HepG2 (cell line): ENCODE data around the gene RBMS2. TPM values are rescaled to one million over a fixed set of nuclear protein-coding genes. Genes with fewer than 3 reads are reported as not detected.

ENCODE experiments used
- ATAC-seq: fragments of 200-7000 bp; cut with Tn5 transposase; 3 replicates; pipeline ENCODE4 v1.9.1; 2020; ENCODE audit warnings: mild to moderate bottlenecking, moderate library complexity
- BruUV-seq: library from RNA; stranded (reverse); fragments of 400-500 nt; replicated peaks from 2 replicates; lab custom pipeline; 2021; lab: Mats Ljungman, UMichigan
- CTCF ChIA-PET: fragments of 300-600 bp; formaldehyde crosslinking; extraction: SDS; loops from one replicate; lab custom pipeline; 2021; ENCODE audit warnings: low total read pairs, inconsistent platforms, low intra/inter-chr PET ratio; lab: Yijun Ruan, JAX
- POLR2A ChIA-PET: fragments of 350-600 bp; sonication (Branson Sonifier 250); formaldehyde crosslinking; loops from one replicate; lab custom pipeline; 2020; ENCODE audit warnings: antibody characterized with exemption, inconsistent platforms; lab: Yijun Ruan, JAX
- DNase-seq: peaks from one replicate; pipeline ENCODE4 v3.0.0-alpha.2; 2015; ENCODE audit warnings: low spot score
- FAIRE-seq: peaks from 3 replicates; lab custom pipeline; 2011; peaks lifted over from hg19 to GRCh38; lab: Jason Lieb, UNC
- H2AFZ ChIP-seq: one replicate; pipeline ENCODE4 v1.6.1; 2011; ENCODE audit warnings: low read length, inconsistent platforms
- H3K27ac ChIP-seq: fragments of 300-600 bp; 3 replicates; pipeline ENCODE4 v1.8.0; 2011; ENCODE audit warnings: mixed run types, mild to moderate bottlenecking, mixed read lengths, low read length, inconsistent platforms; ENCODE audit not compliant: insufficient read depth; ENCODE audit errors: extremely low read length
- H3K27me3 ChIP-seq, 2 experiments: fragments of 200-600 bp in 1 of 2; 2 replicates in 1 of 2; 3 replicates in 1 of 2; pipeline versions ENCODE4 v1.6.0 to v1.8.0; 2011; ENCODE audit warnings: low read length in 2 of 2, mild to moderate bottlenecking in 2 of 2, moderate library complexity in 2 of 2, inconsistent platforms in 1 of 2; ENCODE audit not compliant: insufficient read depth in 2 of 2, control insufficient read depth in 1 of 2
- H3K36me3 ChIP-seq, 2 experiments: fragments of 200-600 bp in 1 of 2; replicated peaks in 1 of 2; 2 replicates in 1 of 2; 3 replicates in 1 of 2; pipeline versions ENCODE4 v1.5.1 to v1.8.0; 2011; ENCODE audit warnings: low read length in 2 of 2, inconsistent platforms in 1 of 2; ENCODE audit not compliant: insufficient read depth in 2 of 2, control insufficient read depth in 1 of 2
- H3K4me1 ChIP-seq: 2 replicates; pipeline ENCODE4 v1.5.1; 2012; ENCODE audit warnings: low read length, inconsistent platforms; ENCODE audit not compliant: insufficient read depth
- H3K4me2 ChIP-seq: 2 replicates; pipeline ENCODE4 v1.6.0; 2011; ENCODE audit warnings: low read depth, low read length, inconsistent platforms
- H3K4me3 ChIP-seq, 3 experiments: fragments of 200-600 bp in 1 of 3; sonication (generic), shearing (Covaris generic) in 1 of 3; replicated peaks in 1 of 3; 2 replicates each; pipeline ENCODE4 v1.5.1; 2011 to 2016; ENCODE audit warnings: low read length in 3 of 3, inconsistent platforms in 2 of 3, low read depth in 2 of 3, mild to moderate bottlenecking in 2 of 3, control low read depth in 1 of 3, mixed read lengths in 1 of 3; ENCODE audit not compliant: insufficient read depth in 1 of 3
- H3K79me2 ChIP-seq: one replicate; pipeline ENCODE4 v1.6.1; 2011; ENCODE audit warnings: low read length, inconsistent platforms; ENCODE audit not compliant: insufficient read depth
- H3K9ac ChIP-seq: 2 replicates; pipeline ENCODE4 v1.6.0; 2011; ENCODE audit warnings: mild to moderate bottlenecking, low read depth, low read length, inconsistent platforms; ENCODE audit not compliant: insufficient read depth
- H3K9me3 ChIP-seq: 2 replicates; pipeline ENCODE4 v1.5.1; 2012; ENCODE audit warnings: mild to moderate bottlenecking, low read length
- H4K20me1 ChIP-seq: 2 replicates; pipeline ENCODE4 v1.6.0; 2011; ENCODE audit warnings: inconsistent platforms, mild to moderate bottlenecking, low read length, moderate library complexity; ENCODE audit not compliant: insufficient read depth
- FOXA1 ChIP-seq, 2 experiments: fragments of 450-650 bp in 1 of 2; sonication (generic) in 1 of 2; formaldehyde crosslinking in 1 of 2; IDR thresholded peaks; 2 replicates each; pipeline versions ENCODE4 v1.4.0 to v1.6.1; 2016 to 2020; ENCODE audit warnings: missing genetic modification reagents in 1 of 2
- GATAD1 ChIP-seq: IDR thresholded peaks from 2 replicates; pipeline ENCODE4 v1.6.1; 2016; ENCODE audit warnings: missing genetic modification reagents, missing compliant biosample characterization
- HCFC1 ChIP-seq: fragments of 150-350 bp; IDR thresholded peaks from 2 replicates; pipeline ENCODE4 v1.6.1; 2014; ENCODE audit warnings: low read depth, low read length
- HINFP ChIP-seq: sonication (generic); formaldehyde crosslinking; IDR thresholded peaks from 2 replicates; pipeline ENCODE4 v1.4.0; 2020; ENCODE audit warnings: low read depth, mild to moderate bottlenecking, missing genetic modification reagents
- NR2F2 ChIP-seq: IDR thresholded peaks from 2 replicates; pipeline ENCODE4 v1.6.1; 2012; ENCODE audit warnings: low read depth, inconsistent platforms, borderline replicate concordance
- RAD21 ChIP-seq: fragments of 450-650 bp; formaldehyde crosslinking; IDR thresholded peaks from 2 replicates; pipeline ENCODE4 v1.5.0; 2020; ENCODE audit warnings: mild to moderate bottlenecking
- RBM22 ChIP-seq: fragments of 200-400 bp; formaldehyde crosslinking; optimal IDR thresholded peaks from 2 replicates; pipeline ENCODE3; 2017; ENCODE audit warnings: mild to moderate bottlenecking, low read length, moderate library complexity
- RNF2 ChIP-seq: fragments of 450-650 bp; conservative IDR thresholded peaks from 2 replicates; pipeline ENCODE4 v1.6.1; 2016; ENCODE audit warnings: low read depth
- SNAI1 ChIP-seq: sonication (generic); formaldehyde crosslinking; IDR thresholded peaks from 2 replicates; pipeline ENCODE4 v1.5.0; 2020; ENCODE audit warnings: mild to moderate bottlenecking, missing genetic modification reagents, borderline replicate concordance
- SYNCRIP ChIP-seq: fragments of 200-400 bp; formaldehyde crosslinking; IDR thresholded peaks from 2 replicates; pipeline ENCODE4 v1.6.1; 2018; ENCODE audit warnings: mild to moderate bottlenecking, low read depth, low read length; ENCODE audit not compliant: insufficient read depth
- ZHX1 ChIP-seq: sonication (generic); formaldehyde crosslinking; IDR thresholded peaks from 2 replicates; pipeline ENCODE4 v1.8.1; 2022; ENCODE audit warnings: low read depth, mild to moderate bottlenecking, missing genetic modification reagents
- ZKSCAN1 ChIP-seq: fragments of 150-350 bp; IDR thresholded peaks from 2 replicates; pipeline ENCODE4 v1.6.1; 2014; ENCODE audit warnings: low read length
- ZNF263 ChIP-seq: sonication (generic); formaldehyde crosslinking; IDR thresholded peaks from 2 replicates; pipeline ENCODE4 v1.4.0; 2020; ENCODE audit warnings: missing genetic modification reagents
- ZNF274 ChIP-seq: sonication (generic); formaldehyde crosslinking; IDR thresholded peaks from 2 replicates; pipeline ENCODE4 v1.5.1; 2020; ENCODE audit warnings: mild to moderate bottlenecking, missing genetic modification reagents
- ZNF550 ChIP-seq: sonication (generic); formaldehyde crosslinking; IDR thresholded peaks from 2 replicates; pipeline ENCODE4 v1.4.0; 2020; ENCODE audit warnings: mild to moderate bottlenecking, missing genetic modification reagents, borderline replicate concordance
- ZNF629 ChIP-seq: sonication (generic); formaldehyde crosslinking; conservative IDR thresholded peaks from 2 replicates; pipeline ENCODE4 v1.5.0; 2020; ENCODE audit warnings: missing genetic modification reagents
- WGBS: methylation state at CpG from one replicate; pipeline ENCODE4 v1.1.6; 2017; ENCODE audit warnings: low lambda C conversion rate; 5-methylcytosine and 5-hydroxymethylcytosine counted together
- in situ Hi-C: cut with HindIII; loops from 2 replicates; pipeline ENCODE4 v1.10.0; 2017; ENCODE audit warnings: low pct_unique_long_range_greater_than_20kb; ENCODE audit not compliant: extremely low pct_ligation_motif_present
- intact Hi-C: fragments of 100-400 bp; cut with micrococcal nuclease; formaldehyde crosslinking; loops from one replicate; pipeline ENCODE4 v1.10.0; 2022; ENCODE audit not compliant: unreplicated experiment
- polyA plus RNA-seq, 8 experiments: library from polyadenylated mRNA; depleted of rRNA in 3 of 8; stranded (reverse) in 7 of 8; unstranded in 1 of 8; fragments of >200 nt; fragmentation: Illumina TruSeq in 4 of 8; extraction: Trizol in 4 of 8; gene quantifications; 2 replicates each; pipeline versions ENCODE4 v1.2.1 to v1.2.3, GENCODE V29; 2011 to 2016; ENCODE audit warnings: low read depth in 4 of 8, missing spikeins in 1 of 8, mixed read lengths in 1 of 8; ENCODE audit not compliant: insufficient read depth in 1 of 8
- total RNA-seq, 5 experiments: library from RNA; depleted of rRNA; stranded (reverse); fragments of >200 nt; fragmentation: Illumina TruSeq; extraction: Trizol; gene quantifications; 2 replicates each; pipeline ENCODE4 v1.2.3, GENCODE V29; 2016; ENCODE audit warnings: low read depth in 1 of 5

Gene RBMS2
- total and polyA plus RNA-seq, 2 of the 13 experiments (the other 11 are each of a cell fraction or from before 2014, with no cell fraction given): 0.53 to 7.4 TPM

- TF ChIP-seq RNF2: no peak
- no peak for TF ChIP-seq ZNF629 (CRISPR knock-in tag)
- no peak for TF ChIP-seq HCFC1
These were observed 93.0 kb downstream of the RBMS2 start (continued) for GRCh38 chr12:56614627-56615026.

- peaks cover 9% of the 10 kb centered on the region; the same call in 1 of the 2 replicates for H4K20me1 ChIP-seq
- WGBS: 96% methylated on average over 3 of the region's 3 CpGs
- in situ Hi-C loops: no loop called here
These were observed 94.6 kb downstream of the RBMS2 start for GRCh38 chr12:56616244-56616643.

GRCh38 chr12:56616925-56617324 is 95.3 kb downstream of the RBMS2 start:
- no TSS peak for BruUV-seq
- CTCF ChIA-PET: no interaction called here
- H3K9ac ChIP-seq: no peak overlapping the region
- H4K20me1 ChIP-seq: peaks cover 11% of the 10 kb centered on the region; the same call in 1 of the 2 replicates
- no peak overlapping the region for H3K4me2 ChIP-seq
- ATAC-seq (no peak), DNase-seq (no peak), FAIRE-seq (no peak)
- H3K9me3 ChIP-seq: no peaks in the 10 kb centered on the region
- intact Hi-C loops (no loop called here), in situ Hi-C loops (no loop called here)
- H3K4me1 ChIP-seq: no peaks in the 10 kb centered on the region
- no peak overlapping the region for H3K27ac ChIP-seq
- H3K36me3 ChIP-seq: peaks cover 25 to 80% of the 10 kb centered on the region in 2 experiments
- no peaks in the 10 kb centered on the region for H3K27me3 ChIP-seq
- no peak overlapping the region for H3K4me3 ChIP-seq
- peaks cover 41% of the 10 kb centered on the region for H3K79me2 ChIP-seq
- POLR2A ChIA-PET: no interaction called here
- no peak overlapping the region for H2AFZ ChIP-seq
- TF ChIP-seq RAD21 (CRISPR knock-in tag): no peak
- TF ChIP-seq ZNF263 (CRISPR knock-in tag): no peak
- TF ChIP-seq ZKSCAN1: no peak
- no peak for TF ChIP-seq ZHX1
- no peak for TF ChIP-seq NR2F2
- no peak for TF ChIP-seq SYNCRIP
- no peak for TF ChIP-seq SNAI1 (CRISPR knock-in tag)
- no peak for TF ChIP-seq ZNF550 (CRISPR knock-in tag)
- TF ChIP-seq FOXA1 (IDR thresholded peaks at IDR 0.05): no peak
- no peak for TF ChIP-seq FOXA1 (CRISPR knock-in tag; IDR thresholded peaks at IDR 0.05)
- no peak for TF ChIP-seq ZNF274 (CRISPR knock-in tag)
- TF ChIP-seq HINFP (CRISPR knock-in tag): no peak

More at GRCh38 chr12:56616244-56616643, 94.6 kb downstream of the RBMS2 start:
- Histone ChIP-seq H3K79me2 (peaks cover 35% of the 10 kb centered on the region), H3K27me3 (no peaks in the 10 kb centered on the region), H3K9me3 (no peaks in the 10 kb centered on the region), H3K4me1 (no peaks in the 10 kb centered on the region)
- CTCF ChIA-PET: no interaction called here
- no peak for FAIRE-seq
- POLR2A ChIA-PET: no interaction called here
- peak; percentile 53 for TF ChIP-seq RBM22
- TF ChIP-seq GATAD1 (CRISPR knock-in tag): no peak
- TF ChIP-seq, all 625 proteins: peak for 1
- intact Hi-C loops: no loop called here
- Histone ChIP-seq H2AFZ (no peak overlapping the region), H3K4me2 (no peak overlapping the region), H3K27ac (no peak overlapping the region), H3K4me3 (no peak overlapping the region), H3K36me3 (peaks cover 29 to 80% of the 10 kb centered on the region in 2 experiments), H3K9ac (no peak overlapping the region)
- BruUV-seq: no TSS peak
- no peak for DNase-seq
- ATAC-seq: no peak
